H1 (cell line): ENCODE measurements around the gene TBC1D12. TPM values are rescaled to one million over a fixed set of nuclear protein-coding genes. Genes with fewer than 3 reads are reported as not detected.
"Not testable (repeated sequence)": the region's sequence is repeated elsewhere in the genome, so short reads cannot be mapped to it uniquely, and the experiment has no call there.

ENCODE experiments used
- CTCF ChIA-PET: fragments of 300-600 bp; sonication (Branson Sonifier 250); formaldehyde crosslinking; loops from one replicate; lab custom pipeline; 2021; ENCODE audit not compliant: partially characterized antibody; lab: Charles Lee
- POLR2A ChIA-PET: fragments of 300-600 bp; sonication (Branson Sonifier 250); formaldehyde crosslinking; loops from one replicate; lab custom pipeline; 2021; ENCODE audit warnings: inconsistent platforms; ENCODE audit not compliant: partially characterized antibody; lab: Charles Lee
- DNase-seq, 2 experiments: peaks; one replicate each; pipeline versions ENCODE4 v3.0.0 to v3.0.0-alpha.2; 2010 to 2022; ENCODE audit warnings: low spot score in 2 of 2, low read depth in 1 of 2, mixed read lengths in 1 of 2
- FAIRE-seq: peaks from 2 replicates; lab custom pipeline; 2011; peaks lifted over from hg19 to GRCh38; lab: Jason Lieb, UNC
- H2AFZ ChIP-seq: 2 replicates; pipeline ENCODE4 v1.8.1; 2012; ENCODE audit warnings: low read length, inconsistent platforms
- H2AK5ac ChIP-seq: 2 replicates; pipeline ENCODE4 v1.6.1; 2013; ENCODE audit warnings: low read depth, low read length
- H2BK120ac ChIP-seq: replicated peaks from 2 replicates; pipeline ENCODE3; 2013; ENCODE audit warnings: low read depth, low read length, inconsistent platforms
- H2BK12ac ChIP-seq: 2 replicates; pipeline ENCODE4 v1.6.1; 2013; ENCODE audit warnings: low read depth, low read length
- H2BK15ac ChIP-seq: 2 replicates; pipeline ENCODE4 v1.6.1; 2013; ENCODE audit warnings: low read length
- H2BK20ac ChIP-seq: 2 replicates; pipeline ENCODE4 v1.6.1; 2013; ENCODE audit warnings: low read length
- H2BK5ac ChIP-seq: 2 replicates; pipeline ENCODE4 v1.6.1; 2013; ENCODE audit warnings: low read depth, low read length
- H3K14ac ChIP-seq: 2 replicates; pipeline ENCODE4 v1.6.1; 2013; ENCODE audit warnings: inconsistent platforms; ENCODE audit not compliant: insufficient read length
- H3K18ac ChIP-seq: 2 replicates; pipeline ENCODE4 v1.6.1; 2013; ENCODE audit warnings: low read length; ENCODE audit errors: extremely low read depth
- H3K23ac ChIP-seq: 2 replicates; pipeline ENCODE4 v1.6.1; 2013; ENCODE audit warnings: inconsistent platforms; ENCODE audit not compliant: insufficient read length
- H3K23me2 ChIP-seq: 2 replicates; pipeline ENCODE4 v1.6.1; 2013; ENCODE audit warnings: low read depth, low read length
- H3K27ac ChIP-seq: 2 replicates; pipeline ENCODE4 v1.6.1; 2011; ENCODE audit warnings: low read depth, low read length, inconsistent platforms
- H3K27me3 ChIP-seq, 4 experiments: replicated peaks in 1 of 4; 1 replicate in 1 of 4; 2 replicates in 3 of 4; pipeline versions ENCODE4 v1.6.1 to v1.8.1; 2011 to 2013; ENCODE audit warnings: low read length in 3 of 4, mild to moderate bottlenecking in 3 of 4, inconsistent platforms in 2 of 4, mixed read lengths in 2 of 4, moderate library complexity in 1 of 4; ENCODE audit not compliant: control insufficient read depth in 3 of 4, insufficient read depth in 3 of 4; ENCODE audit errors: extremely low read depth in 1 of 4
- H3K36me3 ChIP-seq, 4 experiments: 2 replicates each; pipeline versions ENCODE4 v1.6.1 to v1.8.1; 2011 to 2013; ENCODE audit warnings: mild to moderate bottlenecking in 4 of 4, low read length in 3 of 4, moderate library complexity in 2 of 4, control low read depth in 1 of 4, inconsistent platforms in 1 of 4; ENCODE audit not compliant: insufficient read depth in 4 of 4, control insufficient read depth in 2 of 4
- H3K4ac ChIP-seq: replicated peaks from 2 replicates; pipeline ENCODE3; 2013; ENCODE audit warnings: low read length, low read depth, mixed read lengths, inconsistent platforms; ENCODE audit not compliant: insufficient read length
- H3K4me1 ChIP-seq, 4 experiments: replicated peaks in 1 of 4; 1 replicate in 1 of 4; 2 replicates in 3 of 4; pipeline versions ENCODE4 v1.6.1 to v1.8.1; 2011 to 2013; ENCODE audit warnings: low read length in 3 of 4, inconsistent platforms in 2 of 4, mixed read lengths in 1 of 4; ENCODE audit not compliant: insufficient read depth in 4 of 4, control insufficient read depth in 3 of 4
- H3K4me2 ChIP-seq, 2 experiments: 2 replicates each; pipeline versions ENCODE4 v1.6.1 to v1.8.1; 2011 to 2013; ENCODE audit warnings: low read depth in 2 of 2, low read length in 2 of 2, control low read depth in 1 of 2, inconsistent platforms in 1 of 2, mild to moderate bottlenecking in 1 of 2; ENCODE audit not compliant: insufficient read depth in 1 of 2
- H3K4me3 ChIP-seq, 4 experiments: fragments of 200-600, 300-600 bp in 1 of 4; sonication (generic), shearing (Covaris generic), sonication (Bioruptor Twin) in 1 of 4; 2 replicates each; pipeline versions ENCODE4 v1.5.1 to v1.8.1; 2011 to 2016; ENCODE audit warnings: low read length in 4 of 4, low read depth in 3 of 4, control low read depth in 2 of 4, inconsistent platforms in 2 of 4, mild to moderate bottlenecking in 2 of 4, mixed read lengths in 1 of 4, moderate library complexity in 1 of 4; ENCODE audit not compliant: insufficient read depth in 2 of 4; ENCODE audit errors: extremely low read depth in 1 of 4
- H3K56ac ChIP-seq: replicated peaks from 2 replicates; pipeline ENCODE3; 2013; ENCODE audit warnings: low read depth, mild to moderate bottlenecking, mixed read lengths, low read length, inconsistent platforms; ENCODE audit not compliant: insufficient read length
- H3K79me1 ChIP-seq: 2 replicates; pipeline ENCODE4 v1.6.1; 2013; ENCODE audit warnings: low read depth, low read length, control low read depth
- H3K79me2 ChIP-seq, 2 experiments: 2 replicates each; pipeline versions ENCODE4 v1.6.1 to v1.8.1; 2012 to 2013; ENCODE audit warnings: low read length in 2 of 2, mild to moderate bottlenecking in 2 of 2, inconsistent platforms in 1 of 2; ENCODE audit not compliant: insufficient read depth in 2 of 2, control insufficient read depth in 1 of 2
- H3K9ac ChIP-seq, 4 experiments: replicated peaks in 1 of 4; 1 replicate in 1 of 4; 2 replicates in 3 of 4; pipeline versions ENCODE4 v1.6.1 to v1.8.1; 2011 to 2013; ENCODE audit warnings: low read depth in 3 of 4, low read length in 3 of 4, control low read depth in 2 of 4, mild to moderate bottlenecking in 2 of 4, moderate library complexity in 2 of 4, inconsistent platforms in 1 of 4; ENCODE audit errors: extremely low read depth in 1 of 4
- H3K9me3 ChIP-seq, 2 experiments: 2 replicates each; pipeline versions ENCODE4 v1.6.1 to v1.8.1; 2012 to 2013; ENCODE audit warnings: mild to moderate bottlenecking in 2 of 2, moderate library complexity in 2 of 2, control low read depth in 1 of 2, inconsistent platforms in 1 of 2, low read depth in 1 of 2, low read length in 1 of 2, mixed read lengths in 1 of 2; ENCODE audit not compliant: insufficient read depth in 2 of 2
- H4K20me1 ChIP-seq, 2 experiments: replicated peaks in 1 of 2; 2 replicates each; pipeline versions ENCODE3 to v1.8.1; 2011 to 2013; ENCODE audit warnings: inconsistent platforms in 2 of 2, low read length in 2 of 2, mild to moderate bottlenecking in 1 of 2; ENCODE audit not compliant: insufficient read depth in 2 of 2, control insufficient read depth in 1 of 2
- H4K5ac ChIP-seq: 2 replicates; pipeline ENCODE4 v1.6.1; 2013; ENCODE audit warnings: low read length, low read depth, mixed read lengths, inconsistent platforms; ENCODE audit not compliant: insufficient read length
- H4K8ac ChIP-seq: 2 replicates; pipeline ENCODE4 v1.8.0; 2013; ENCODE audit warnings: mild to moderate bottlenecking, moderate library complexity, low read length, inconsistent platforms; ENCODE audit not compliant: insufficient read depth; ENCODE audit errors: extremely low read depth
- H4K91ac ChIP-seq: replicated peaks from 2 replicates; pipeline ENCODE3; 2013; ENCODE audit warnings: low read length, mixed read lengths, inconsistent platforms; ENCODE audit not compliant: insufficient read length
- ASH2L ChIP-seq: fragments of 200-600, 300-600 bp; sonication (generic); IDR thresholded peaks from one replicate; pipeline ENCODE4 v1.7.1; 2017; ENCODE audit warnings: low read length
- CEBPB ChIP-seq: IDR thresholded peaks from 2 replicates; pipeline ENCODE4 v1.6.1; 2012; ENCODE audit warnings: low read depth, low read length
- CHD1 ChIP-seq: IDR thresholded peaks from 2 replicates; pipeline ENCODE4 v1.6.1; 2012; ENCODE audit warnings: low read depth, low read length, improper control_type of control experiment
- KDM1A ChIP-seq: fragments of 200-600, 300-600 bp; sonication (generic); IDR thresholded peaks from 2 replicates; pipeline ENCODE4 v1.7.1; 2016; ENCODE audit warnings: mild to moderate bottlenecking, low read length, borderline replicate concordance
- WGBS, 2 experiments: shearing (Covaris generic) in 1 of 2; methylation state at CpG; one replicate each; pipeline versions ENCODE4 v1.1.6 to v1.1.7; 2013 to 2015; ENCODE audit warnings: low lambda C conversion rate in 2 of 2, mixed read lengths in 2 of 2, inconsistent platforms in 1 of 2, low coverage in 1 of 2, missing lambda C conversion rate in 1 of 2; ENCODE audit not compliant: insufficient replicate concordance in 2 of 2, insufficient coverage in 1 of 2, insufficient read length in 1 of 2; ENCODE audit errors: extremely low coverage in 1 of 2, missing lambda C conversion rate in 1 of 2; 5-methylcytosine and 5-hydroxymethylcytosine counted together
- polyA plus RNA-seq, 7 experiments: library from polyadenylated mRNA; depleted of rRNA in 3 of 7; stranded (reverse) in 5 of 7; unstranded in 2 of 7; fragments of >200 nt in 5 of 7; fragments of 200-250 nt in 2 of 7; gene quantifications; 1 replicate in 5 of 7; 2 replicates in 1 of 7; 4 replicates in 1 of 7; pipeline versions ENCODE4 v1.2.1 to v1.2.3, GENCODE V29; 2011 to 2013; ENCODE audit warnings: missing spikeins in 2 of 7, mixed read lengths in 2 of 7
- total RNA-seq: library from RNA; stranded (reverse); fragmentation: NEBNext Ultra II Directional; extraction: Animal tissue kit (Norgen Biotek cat#: 25700); gene quantifications from 2 replicates; pipeline ENCODE4 v1.2.1, GENCODE V29; 2021

Gene TBC1D12
- total and polyA plus RNA-seq, 2 of the 8 experiments (the other 6 are each of a cell fraction or from before 2014, with no cell fraction given): 1.1 to 3.2 TPM

GRCh38 chr10:94533027-94533426 is 130.7 kb downstream of the TBC1D12 start (continued):
- TF ChIP-seq CEBPB (no peak), ASH2L (no peak), CHD1 (no peak), KDM1A (no peak)

GRCh38 chr10:94542282-94542681 is 139.9 kb downstream of the TBC1D12 start:
- H3K79me2 ChIP-seq: peaks cover 12 to 17% of the 10 kb centered on the region in 2 experiments; a peak in 3 of 4 replicates
- H3K56ac ChIP-seq, FAIRE-seq, H3K4me3 ChIP-seq, H3K9ac ChIP-seq, H3K27me3 ChIP-seq, H2AK5ac ChIP-seq, H3K23me2 ChIP-seq, H2BK120ac ChIP-seq, H3K18ac ChIP-seq, H3K4ac ChIP-seq, H4K5ac ChIP-seq, H3K36me3 ChIP-seq, H2AFZ ChIP-seq, CTCF ChIA-PET, DNase-seq, H2BK5ac ChIP-seq, H3K23ac ChIP-seq, H2BK12ac ChIP-seq, H3K9me3 ChIP-seq, H3K14ac ChIP-seq, H4K20me1 ChIP-seq, H4K91ac ChIP-seq, H2BK15ac ChIP-seq, H3K4me1 ChIP-seq, H4K8ac ChIP-seq, H3K27ac ChIP-seq, H3K79me1 ChIP-seq, H3K4me2 ChIP-seq: not testable (repeated sequence)
- 0 out of 2 replicates have a peak overlapping the region, but pooled peaks have one; percentile 84 for H2BK20ac ChIP-seq
- POLR2A ChIA-PET: interaction anchor here (0.6 to 1.3 kb wide), 4 partner anchors 9 to 187 kb away, joined by 3 to 4 read pairs (median 3); partner anchors contain the start of gene NOC3L
- 96% methylated on average over 2 of the region's 2 CpGs; no CpG with 5 or more reads in 1 of the 2 experiments for WGBS, 2 experiments
